ENCODE measurements around the gene C19orf73. TPM values are rescaled to one million over a fixed set of nuclear protein-coding genes. Genes with fewer than 3 reads are reported as not detected.

The C19orf73 gene
- total RNA-seq, 1 experiment from 2014 or later: 0.15 TPM

DNA sequence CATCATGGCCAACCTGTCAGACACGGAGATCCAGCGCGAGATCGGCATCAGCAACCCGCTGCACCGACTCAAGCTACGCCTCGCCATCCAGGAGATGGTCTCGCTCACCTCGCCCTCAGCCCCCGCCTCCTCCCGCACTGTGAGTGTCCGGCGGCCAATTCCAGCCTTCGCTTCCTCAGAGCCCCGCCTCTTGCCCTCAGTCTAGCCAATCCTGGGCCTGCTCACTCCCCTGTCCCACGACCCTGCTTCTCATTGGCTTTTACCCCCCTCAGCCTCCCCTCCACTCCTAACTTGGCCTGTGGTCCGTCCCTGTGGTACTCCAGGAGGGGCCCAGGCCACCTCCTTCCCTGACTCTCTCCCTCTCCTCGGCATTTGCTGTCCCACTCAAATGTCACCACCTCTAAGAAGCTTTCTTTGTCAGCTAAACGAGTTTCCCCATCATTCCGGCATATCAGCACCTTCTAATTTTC, 24.0 kb upstream of the C19orf73 start:
- no peak overlapping the region for H3K27ac ChIP-seq (ENCODE audit: low read length)
- POLR2A ChIA-PET (ENCODE audit: unreplicated experiment): interaction anchor here (0.6 kb wide), 1 partner anchor 45 kb away, joined by 3 read pairs; no protein-coding TSS in a partner anchor

DNA sequence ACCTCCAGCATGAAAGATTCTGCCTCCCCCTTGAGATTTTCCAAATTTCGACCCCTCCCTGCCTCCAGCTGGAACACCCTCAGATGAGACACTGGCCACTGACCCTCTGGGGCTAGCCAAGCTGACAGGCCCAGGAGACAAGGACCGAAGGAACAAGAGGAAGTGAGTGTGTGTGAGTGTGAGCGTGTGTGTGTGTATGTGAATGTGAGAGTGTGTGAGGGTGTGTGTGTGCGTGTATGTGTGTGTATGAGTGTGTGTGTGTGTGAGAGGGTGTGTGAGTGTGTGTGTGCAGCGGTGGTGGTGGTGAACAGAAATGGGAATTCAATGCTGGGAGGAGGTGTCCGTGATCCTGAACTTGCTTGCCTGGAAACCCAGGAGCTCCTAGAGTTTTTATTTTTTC, 22.4 kb upstream of the C19orf73 start:
- CTCF ChIA-PET: no interaction called here
- Histone ChIP-seq H3K9me3 (ENCODE audit: low read length) (no peaks in the 10 kb centered on the region), H3K9me2 (replicated peaks; ENCODE audit: low read length) (no peaks in the 10 kb centered on the region), H3K36me3 (ENCODE audit: low read depth, low read length) (no peaks in the 10 kb centered on the region; the same call in 1 of the 2 replicates), H3K4me1 (ENCODE audit: insufficient read depth, low read length) (no peaks in the 10 kb centered on the region), H3K27me3 (ENCODE audit: low read length) (no peaks in the 10 kb centered on the region), H3K9ac (ENCODE audit: low read length) (no peak overlapping the region), H3K4me3 (ENCODE audit: low read length) (no peak overlapping the region), H3K4me2 (ENCODE audit: low read length) (no peak overlapping the region), H3F3A (ENCODE audit: low read length, unreplicated experiment) (no peaks in the 10 kb centered on the region), H3K79me2 (ENCODE audit: low read length) (peaks cover 6% of the 10 kb centered on the region), H3K27ac (ENCODE audit: low read length) (no peak overlapping the region), H2AFZ (ENCODE audit: low read length) (no peak overlapping the region), H4K20me1 (ENCODE audit: low read length) (no peaks in the 10 kb centered on the region)
- POLR2A ChIA-PET (ENCODE audit: unreplicated experiment): no interaction called here
- no peak for ATAC-seq
- no TSS peak for BruUV-seq (replicated peaks)
- intact Hi-C loops (cut with micrococcal nuclease): no loop called here
- TF ChIP-seq, protein P1, sequence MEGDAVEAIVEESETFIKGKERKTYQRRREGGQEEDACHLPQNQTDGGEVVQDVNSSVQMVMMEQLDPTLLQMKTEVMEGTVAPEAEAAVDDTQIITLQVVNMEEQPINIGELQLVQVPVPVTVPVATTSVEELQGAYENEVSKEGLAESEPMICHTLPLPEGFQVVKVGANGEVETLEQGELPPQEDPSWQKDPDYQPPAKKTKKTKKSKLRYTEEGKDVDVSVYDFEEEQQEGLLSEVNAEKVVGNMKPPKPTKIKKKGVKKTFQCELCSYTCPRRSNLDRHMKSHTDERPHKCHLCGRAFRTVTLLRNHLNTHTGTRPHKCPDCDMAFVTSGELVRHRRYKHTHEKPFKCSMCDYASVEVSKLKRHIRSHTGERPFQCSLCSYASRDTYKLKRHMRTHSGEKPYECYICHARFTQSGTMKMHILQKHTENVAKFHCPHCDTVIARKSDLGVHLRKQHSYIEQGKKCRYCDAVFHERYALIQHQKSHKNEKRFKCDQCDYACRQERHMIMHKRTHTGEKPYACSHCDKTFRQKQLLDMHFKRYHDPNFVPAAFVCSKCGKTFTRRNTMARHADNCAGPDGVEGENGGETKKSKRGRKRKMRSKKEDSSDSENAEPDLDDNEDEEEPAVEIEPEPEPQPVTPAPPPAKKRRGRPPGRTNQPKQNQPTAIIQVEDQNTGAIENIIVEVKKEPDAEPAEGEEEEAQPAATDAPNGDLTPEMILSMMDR (conservative IDR thresholded peaks at IDR 0.05; ENCODE audit: low read depth, low read length): no peak
- no peak for TF ChIP-seq EZH2 (IDR thresholded peaks at IDR 0.05; ENCODE audit: low read length, unreplicated experiment)
- no peak for TF ChIP-seq EZH2phosphoT487 (IDR thresholded peaks at IDR 0.05; ENCODE audit: borderline replicate concordance, low read length)
- no peak for DNase-seq

More for the DNA sequence above, 24.0 kb upstream of the C19orf73 start:
- CTCF ChIA-PET: no interaction called here
- H3K9me2 ChIP-seq (replicated peaks; ENCODE audit: low read length): no peaks in the 10 kb centered on the region
- DNase-seq: peak; percentile 88
- 0 out of 2 replicates have a peak overlapping the region, but pooled peaks have one; percentile 16 for H3K9ac ChIP-seq (ENCODE audit: low read length)
- BruUV-seq (replicated peaks): no TSS peak
- H4K20me1 ChIP-seq (ENCODE audit: low read length): no peaks in the 10 kb centered on the region
- no peaks in the 10 kb centered on the region for H3K9me3 ChIP-seq (ENCODE audit: low read length)
- peak overlapping the region; percentile 93 for H3K4me2 ChIP-seq (ENCODE audit: low read length)
- H3K36me3 ChIP-seq (ENCODE audit: low read depth, low read length): no peaks in the 10 kb centered on the region; the same call in 1 of the 2 replicates
- no peaks in the 10 kb centered on the region for H3K4me1 ChIP-seq (ENCODE audit: insufficient read depth, low read length)
- intact Hi-C loops (cut with micrococcal nuclease): loop anchor here (2.0 kb wide), 1 partner anchor 14 kb away; no protein-coding TSS in a partner anchor
- no peak for TF ChIP-seq EZH2 (IDR thresholded peaks at IDR 0.05; ENCODE audit: low read length, unreplicated experiment)
- TF ChIP-seq, protein P1 (conservative IDR thresholded peaks at IDR 0.05; ENCODE audit: low read depth, low read length): no peak
- no peak for TF ChIP-seq EZH2phosphoT487 (IDR thresholded peaks at IDR 0.05; ENCODE audit: borderline replicate concordance, low read length)
- H3K27me3 ChIP-seq (ENCODE audit: low read length): no peaks in the 10 kb centered on the region
- peak overlapping the region; percentile 76 for H3K4me3 ChIP-seq (ENCODE audit: low read length)
- ATAC-seq: peak; percentile 97
- no peaks in the 10 kb centered on the region for H3F3A ChIP-seq (ENCODE audit: low read length, unreplicated experiment)
- H2AFZ ChIP-seq (ENCODE audit: low read length): peak overlapping the region; percentile 93
- peaks cover 6% of the 10 kb centered on the region for H3K79me2 ChIP-seq (ENCODE audit: low read length)

DNA sequence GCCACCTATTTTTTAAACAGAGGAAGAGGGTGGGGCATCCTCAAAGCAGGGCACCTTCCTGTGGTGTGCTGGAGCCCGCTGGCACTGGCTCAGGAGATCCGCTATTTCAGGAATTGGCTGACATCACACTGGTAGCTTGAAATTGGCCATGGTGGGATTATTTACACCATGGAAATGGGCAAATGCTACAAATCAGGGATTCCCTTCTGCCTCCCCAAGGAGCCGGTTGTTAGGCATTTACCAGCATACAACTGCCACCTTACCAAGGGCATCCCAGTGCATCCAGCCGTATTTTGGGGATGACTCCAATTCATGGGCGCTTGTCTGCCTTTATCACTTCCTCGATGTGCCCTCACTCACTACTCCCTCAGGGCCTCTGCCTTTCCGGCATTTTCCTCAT, 22.0 kb upstream of the C19orf73 start:
- no peaks in the 10 kb centered on the region for H3K4me1 ChIP-seq (ENCODE audit: insufficient read depth, low read length)
- no peak overlapping the region for H3K4me3 ChIP-seq (ENCODE audit: low read length)
- H3K9ac ChIP-seq (ENCODE audit: low read length): no peak overlapping the region
- H2AFZ ChIP-seq (ENCODE audit: low read length): no peak overlapping the region
- no peaks in the 10 kb centered on the region for H3K9me3 ChIP-seq (ENCODE audit: low read length)
- ChIA-PET POLR2A (ENCODE audit: unreplicated experiment) (no interaction called here), CTCF (no interaction called here)
- intact Hi-C loops (cut with micrococcal nuclease): no loop called here
- no peak overlapping the region for H3K4me2 ChIP-seq (ENCODE audit: low read length)
- TF ChIP-seq, protein P1 (conservative IDR thresholded peaks at IDR 0.05; ENCODE audit: low read depth, low read length): no peak
- TF ChIP-seq EZH2phosphoT487 (IDR thresholded peaks at IDR 0.05; ENCODE audit: borderline replicate concordance, low read length) (no peak), EZH2 (IDR thresholded peaks at IDR 0.05; ENCODE audit: low read length, unreplicated experiment) (no peak)
- H3K9me2 ChIP-seq (replicated peaks; ENCODE audit: low read length): no peaks in the 10 kb centered on the region
- H3K27ac ChIP-seq (ENCODE audit: low read length): no peak overlapping the region
- peaks cover 6% of the 10 kb centered on the region for H3K79me2 ChIP-seq (ENCODE audit: low read length)
- no peaks in the 10 kb centered on the region; the same call in 1 of the 2 replicates for H3K36me3 ChIP-seq (ENCODE audit: low read depth, low read length)
- no peaks in the 10 kb centered on the region for H3K27me3 ChIP-seq (ENCODE audit: low read length)
- ATAC-seq (no peak), DNase-seq (no peak)
- H4K20me1 ChIP-seq (ENCODE audit: low read length): no peaks in the 10 kb centered on the region
- no TSS peak for BruUV-seq (replicated peaks)
- no peaks in the 10 kb centered on the region for H3F3A ChIP-seq (ENCODE audit: low read length, unreplicated experiment)

All from PC-3 (cell line).